Measurements from ENCODE around the gene ZNF148. TPM values are rescaled to one million over a fixed set of nuclear protein-coding genes. Genes with fewer than 3 reads are reported as not detected.
"Not testable (repeated sequence)": the region's sequence is repeated elsewhere in the genome, so short reads cannot be mapped to it uniquely, and the experiment has no call there.

Gene ZNF148
- polyA plus RNA-seq, 4 donors: 4.6 to 24.0 (median 5.6) TPM

DNA sequence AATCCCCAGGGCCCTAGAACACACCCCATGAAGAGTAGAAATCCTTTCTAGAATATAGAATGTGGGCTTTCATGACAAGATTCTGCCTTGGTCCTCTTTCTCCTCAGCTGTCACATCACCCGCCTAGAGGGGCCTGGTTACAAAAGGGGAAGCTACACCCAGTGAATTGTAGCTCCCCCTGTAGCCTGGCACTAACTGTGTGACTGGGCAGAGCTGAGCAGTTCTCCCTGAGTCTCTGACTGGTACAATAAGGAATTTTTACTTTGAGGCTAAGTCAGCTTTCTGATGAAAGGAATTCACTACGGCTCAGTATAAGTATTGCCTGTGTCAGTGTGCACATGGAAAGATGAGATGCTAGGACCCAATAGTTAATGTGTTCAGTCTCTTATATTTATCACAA is 28.7 kb upstream of the ZNF148 start:
- WGBS, 3 donors: 92 to 93% (median 93%) methylated on average over 2 of the region's 2 CpGs
- H3K27ac ChIP-seq (ENCODE audit: low read depth in 1 of 3, low read length in 2 of 3): no peak overlapping the region
- no peak overlapping the region for H3K4me3 ChIP-seq (ENCODE audit: low read depth in 1 of 3, low read length in 3 of 3)
- no peaks in the 10 kb centered on the region for H3K4me1 ChIP-seq (ENCODE audit: control insufficient read depth in 3 of 3, insufficient read depth in 2 of 3, low read depth in 1 of 3, low read length in 2 of 3)
- H3K9me3 ChIP-seq (ENCODE audit: control insufficient read depth in 2 of 2, insufficient read depth in 1 of 2, low read depth in 1 of 2, low read length in 1 of 2): no peaks in the 10 kb centered on the region
- no peaks in the 10 kb centered on the region for H3K36me3 ChIP-seq (ENCODE audit: control insufficient read depth in 3 of 3, insufficient read depth in 2 of 3, low read depth in 1 of 3, low read length in 3 of 3)
- DNase-seq: no peak
- H3K27me3 ChIP-seq (ENCODE audit: control insufficient read depth in 3 of 3, insufficient read depth in 3 of 3, low read length in 3 of 3): no peaks in the 10 kb centered on the region
- FAIRE-seq: no peak

DNA sequence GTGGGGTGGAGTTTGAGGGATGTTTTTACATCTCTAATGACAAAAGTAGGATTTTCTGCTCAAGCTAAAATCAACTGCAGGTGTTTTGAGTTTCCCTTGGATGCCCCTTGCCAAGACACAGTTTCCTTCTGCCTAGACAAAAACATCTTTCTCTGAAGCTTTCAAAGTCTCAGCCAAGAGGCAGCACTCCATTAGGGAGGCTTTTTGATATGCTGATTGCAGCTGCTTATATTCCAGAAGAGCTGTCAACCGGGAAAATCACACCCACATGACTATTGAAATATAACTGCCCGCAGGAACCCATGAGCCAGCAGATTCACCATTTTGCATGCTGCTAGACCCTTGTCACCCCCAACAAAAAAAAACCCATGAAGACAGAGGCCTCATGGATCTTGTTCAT is 27.5 kb upstream of the ZNF148 start:
- Histone ChIP-seq H3K9me3 (ENCODE audit: control insufficient read depth in 2 of 2, insufficient read depth in 1 of 2, low read depth in 1 of 2, low read length in 1 of 2) (no peaks in the 10 kb centered on the region), H3K4me1 (ENCODE audit: control insufficient read depth in 3 of 3, insufficient read depth in 2 of 3, low read depth in 1 of 3, low read length in 2 of 3) (no peaks in the 10 kb centered on the region)

GRCh38 chr3:125401402-125401801 is 26.3 kb upstream of the ZNF148 start:
- Histone ChIP-seq H3K4me3 (ENCODE audit: low read depth in 1 of 3, low read length in 3 of 3) (no peak overlapping the region), H3K27me3 (ENCODE audit: control insufficient read depth in 3 of 3, insufficient read depth in 3 of 3, low read length in 3 of 3) (no peaks in the 10 kb centered on the region), H3K9me3 (ENCODE audit: control insufficient read depth in 2 of 2, insufficient read depth in 1 of 2, low read depth in 1 of 2, low read length in 1 of 2) (no peaks in the 10 kb centered on the region), H3K27ac (ENCODE audit: low read depth in 1 of 3, low read length in 2 of 3) (no peak overlapping the region), H3K4me1 (ENCODE audit: control insufficient read depth in 3 of 3, insufficient read depth in 2 of 3, low read depth in 1 of 3, low read length in 2 of 3) (no peaks in the 10 kb centered on the region), H3K36me3 (ENCODE audit: control insufficient read depth in 3 of 3, insufficient read depth in 2 of 3, low read depth in 1 of 3, low read length in 3 of 3) (no peaks in the 10 kb centered on the region)
- no peak for FAIRE-seq
- WGBS, 3 donors: 72 to 88% (median 74%) methylated on average over 1 of the region's 1 CpG
- no peak for DNase-seq

More for the DNA sequence above, 27.5 kb upstream of the ZNF148 start:
- Histone ChIP-seq H3K27me3 (ENCODE audit: control insufficient read depth in 3 of 3, insufficient read depth in 3 of 3, low read length in 3 of 3) (no peaks in the 10 kb centered on the region), H3K27ac (ENCODE audit: low read depth in 1 of 3, low read length in 2 of 3) (no peak overlapping the region), H3K4me3 (ENCODE audit: low read depth in 1 of 3, low read length in 3 of 3) (no peak overlapping the region), H3K36me3 (ENCODE audit: control insufficient read depth in 3 of 3, insufficient read depth in 2 of 3, low read depth in 1 of 3, low read length in 3 of 3) (no peaks in the 10 kb centered on the region)
- WGBS, 3 donors: 88 to 93% (median 90%) methylated on average over 2 of the region's 2 CpGs
- no peak for FAIRE-seq
- DNase-seq: no peak

GRCh38 chr3:125398952-125399351 is 23.8 kb upstream of the ZNF148 start:
- no peaks in the 10 kb centered on the region for H3K4me1 ChIP-seq (ENCODE audit: control insufficient read depth in 3 of 3, insufficient read depth in 2 of 3, low read depth in 1 of 3, low read length in 2 of 3)
- H3K4me3 ChIP-seq (ENCODE audit: low read depth in 1 of 3, low read length in 3 of 3): no peak overlapping the region
- H3K36me3 ChIP-seq (ENCODE audit: control insufficient read depth in 3 of 3, insufficient read depth in 2 of 3, low read depth in 1 of 3, low read length in 3 of 3): no peaks in the 10 kb centered on the region
- FAIRE-seq (no peak), DNase-seq (peak in 1 of 2 donors; percentile 34)
- no peaks in the 10 kb centered on the region for H3K9me3 ChIP-seq (ENCODE audit: control insufficient read depth in 2 of 2, insufficient read depth in 1 of 2, low read depth in 1 of 2, low read length in 1 of 2)
- no peaks in the 10 kb centered on the region for H3K27me3 ChIP-seq (ENCODE audit: control insufficient read depth in 3 of 3, insufficient read depth in 3 of 3, low read length in 3 of 3)
- H3K27ac ChIP-seq (ENCODE audit: low read depth in 1 of 3, low read length in 2 of 3): no peak overlapping the region
- 26 to 42% (median 38%) methylated on average over 1 of the region's 1 CpG for WGBS, 3 donors

DNA sequence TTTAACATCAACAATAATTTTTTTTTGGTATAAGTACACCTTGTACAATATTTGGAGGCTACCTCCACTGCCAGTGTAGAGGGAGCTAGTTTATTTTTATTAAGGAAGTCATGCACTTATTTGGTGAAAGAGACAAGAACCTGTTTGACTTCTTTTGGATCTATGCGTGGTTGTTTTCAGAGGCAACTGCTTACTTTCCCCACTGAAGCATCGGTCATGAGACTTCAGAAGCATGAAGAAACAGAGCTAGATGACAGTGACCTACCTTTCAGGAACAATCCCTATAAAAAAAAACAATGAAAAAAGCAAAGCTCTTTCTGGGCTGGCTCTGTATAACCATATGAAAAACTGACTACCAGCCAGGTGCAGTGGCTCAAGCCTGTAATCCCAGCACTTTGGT is 20.0 kb upstream of the ZNF148 start:
- FAIRE-seq: no peak
- no peaks in the 10 kb centered on the region for H3K9me3 ChIP-seq (ENCODE audit: control insufficient read depth in 2 of 2, insufficient read depth in 1 of 2, low read depth in 1 of 2, low read length in 1 of 2)
- 44 to 58% (median 51%) methylated on average over 2 of the region's 2 CpGs for WGBS, 3 donors
- DNase-seq: no peak
- H3K4me1 ChIP-seq (ENCODE audit: control insufficient read depth in 3 of 3, insufficient read depth in 2 of 3, low read depth in 1 of 3, low read length in 2 of 3): no peaks in the 10 kb centered on the region
- H3K4me3 ChIP-seq (ENCODE audit: low read depth in 1 of 3, low read length in 3 of 3): no peak overlapping the region
- no peaks in the 10 kb centered on the region for H3K27me3 ChIP-seq (ENCODE audit: control insufficient read depth in 3 of 3, insufficient read depth in 3 of 3, low read length in 3 of 3)
- H3K27ac ChIP-seq (ENCODE audit: low read depth in 1 of 3, low read length in 2 of 3): no peak overlapping the region
- no peaks in the 10 kb centered on the region for H3K36me3 ChIP-seq (ENCODE audit: control insufficient read depth in 3 of 3, insufficient read depth in 2 of 3, low read depth in 1 of 3, low read length in 3 of 3)

GRCh38 chr3:125394406-125394805 is 19.3 kb upstream of the ZNF148 start:
- Histone ChIP-seq H3K4me3 (ENCODE audit: low read depth in 1 of 3, low read length in 3 of 3) (no peak overlapping the region), H3K36me3 (ENCODE audit: control insufficient read depth in 3 of 3, insufficient read depth in 2 of 3, low read depth in 1 of 3, low read length in 3 of 3) (no peaks in the 10 kb centered on the region), H3K4me1 (ENCODE audit: control insufficient read depth in 3 of 3, insufficient read depth in 2 of 3, low read depth in 1 of 3, low read length in 2 of 3) (no peaks in the 10 kb centered on the region), H3K27me3 (ENCODE audit: control insufficient read depth in 3 of 3, insufficient read depth in 3 of 3, low read length in 3 of 3) (no peaks in the 10 kb centered on the region), H3K9me3 (ENCODE audit: control insufficient read depth in 2 of 2, insufficient read depth in 1 of 2, low read depth in 1 of 2, low read length in 1 of 2) (no peaks in the 10 kb centered on the region), H3K27ac (ENCODE audit: low read depth in 1 of 3, low read length in 2 of 3) (no peak overlapping the region)
- DNase-seq (no peak), FAIRE-seq (no peak)
- 80 to 88% (median 87%) methylated on average over 3 of the region's 3 CpGs for WGBS, 3 donors

DNA sequence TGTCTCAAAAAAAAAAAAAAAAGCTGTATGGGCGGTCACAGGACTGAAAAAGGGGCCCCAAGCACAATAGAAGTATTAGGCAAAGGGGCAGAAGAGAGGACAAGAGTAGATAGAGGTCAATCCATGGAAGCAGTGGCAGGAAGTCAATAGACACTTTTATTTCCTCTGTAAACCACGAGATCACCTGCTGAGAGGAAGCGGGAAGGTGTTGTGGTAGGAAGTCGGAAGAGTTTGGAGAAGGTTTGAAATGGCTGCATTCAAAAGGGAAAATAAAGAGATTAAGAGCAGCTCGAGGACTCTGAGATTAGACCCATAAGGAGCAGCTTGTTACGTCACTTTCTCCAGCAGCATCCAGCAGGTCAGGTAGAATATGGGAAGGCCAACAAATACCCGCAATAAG is 14.2 kb upstream of the ZNF148 start:
- WGBS, 3 donors: 77 to 91% (median 89%) methylated on average over 7 of the region's 7 CpGs
- H3K27me3 ChIP-seq (ENCODE audit: control insufficient read depth in 3 of 3, insufficient read depth in 3 of 3, low read length in 3 of 3): no peaks in the 10 kb centered on the region
- no peak overlapping the region for H3K27ac ChIP-seq (ENCODE audit: low read depth in 1 of 3, low read length in 2 of 3)
- DNase-seq: no peak
- no peak for FAIRE-seq
- no peaks in the 10 kb centered on the region for H3K9me3 ChIP-seq (ENCODE audit: control insufficient read depth in 2 of 2, insufficient read depth in 1 of 2, low read depth in 1 of 2, low read length in 1 of 2)
- H3K36me3 ChIP-seq (ENCODE audit: control insufficient read depth in 3 of 3, insufficient read depth in 2 of 3, low read depth in 1 of 3, low read length in 3 of 3): no peaks in the 10 kb centered on the region
- no peaks in the 10 kb centered on the region for H3K4me1 ChIP-seq (ENCODE audit: control insufficient read depth in 3 of 3, insufficient read depth in 2 of 3, low read depth in 1 of 3, low read length in 2 of 3)
- no peak overlapping the region for H3K4me3 ChIP-seq (ENCODE audit: low read depth in 1 of 3, low read length in 3 of 3)

DNA sequence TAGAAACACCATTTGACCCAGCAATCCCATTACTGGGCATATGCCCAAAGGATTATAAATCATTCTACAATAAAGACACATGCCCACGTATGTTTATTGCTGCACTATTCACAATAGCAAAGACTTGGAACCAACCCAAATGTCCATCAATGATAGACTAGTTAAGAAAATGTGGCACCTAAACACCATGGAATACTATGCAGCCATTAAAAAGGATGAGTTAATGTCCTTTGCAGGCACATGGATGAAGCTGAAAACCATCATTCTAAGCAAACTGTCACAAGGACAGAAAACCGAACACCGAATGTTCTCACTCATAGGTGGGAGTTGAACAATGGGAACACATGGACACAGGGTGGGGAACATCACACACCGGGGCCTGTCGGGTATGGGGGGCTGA is 13.2 kb upstream of the ZNF148 start:
- DNase-seq; H3K4me3 ChIP-seq (ENCODE audit: low read depth in 1 of 3, low read length in 3 of 3); H3K9me3 ChIP-seq (ENCODE audit: control insufficient read depth in 2 of 2, insufficient read depth in 1 of 2, low read depth in 1 of 2, low read length in 1 of 2); H3K36me3 ChIP-seq (ENCODE audit: control insufficient read depth in 3 of 3, insufficient read depth in 2 of 3, low read depth in 1 of 3, low read length in 3 of 3); H3K27me3 ChIP-seq (ENCODE audit: control insufficient read depth in 3 of 3, insufficient read depth in 3 of 3, low read length in 3 of 3); FAIRE-seq; H3K27ac ChIP-seq (ENCODE audit: low read depth in 1 of 3, low read length in 2 of 3); H3K4me1 ChIP-seq (ENCODE audit: control insufficient read depth in 3 of 3, insufficient read depth in 2 of 3, low read depth in 1 of 3, low read length in 2 of 3): not testable (repeated sequence)
- WGBS, 3 donors: 80 to 83% (median 81%) methylated on average over 5 of the region's 5 CpGs

DNA sequence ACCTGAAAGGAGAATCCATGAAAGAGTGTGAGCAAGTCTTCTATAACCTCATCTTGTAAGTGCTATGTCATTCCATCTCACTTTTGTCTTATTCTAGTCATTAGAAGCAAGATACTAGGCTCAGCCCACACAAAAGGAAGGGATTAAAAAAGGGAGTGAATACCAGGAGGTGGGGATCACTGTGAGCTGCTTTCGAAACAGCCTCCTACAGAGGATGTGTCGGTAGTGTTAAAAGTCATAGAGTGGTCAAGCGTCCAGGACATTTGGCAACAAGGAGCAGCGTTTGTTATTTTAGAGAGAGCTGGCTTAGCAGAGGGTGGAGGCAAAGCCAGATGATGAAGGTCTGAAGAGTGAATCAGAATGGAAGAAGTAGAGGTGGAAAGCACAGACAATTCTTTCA is 11.7 kb upstream of the ZNF148 start:
- DNase-seq (no peak), FAIRE-seq (no peak)
- no peaks in the 10 kb centered on the region for H3K4me1 ChIP-seq (ENCODE audit: control insufficient read depth in 3 of 3, insufficient read depth in 2 of 3, low read depth in 1 of 3, low read length in 2 of 3)
- WGBS, 3 donors: 90 to 98% (median 92%) methylated on average over 4 of the region's 4 CpGs
- H3K9me3 ChIP-seq (ENCODE audit: control insufficient read depth in 2 of 2, insufficient read depth in 1 of 2, low read depth in 1 of 2, low read length in 1 of 2): no peaks in the 10 kb centered on the region
- no peak overlapping the region for H3K4me3 ChIP-seq (ENCODE audit: low read depth in 1 of 3, low read length in 3 of 3)
- H3K36me3 ChIP-seq (ENCODE audit: control insufficient read depth in 3 of 3, insufficient read depth in 2 of 3, low read depth in 1 of 3, low read length in 3 of 3): no peaks in the 10 kb centered on the region
- no peak overlapping the region for H3K27ac ChIP-seq (ENCODE audit: low read depth in 1 of 3, low read length in 2 of 3)
- peaks cover 0 to 4% (median 0%) of the 10 kb centered on the region in 3 donors for H3K27me3 ChIP-seq (ENCODE audit: control insufficient read depth in 3 of 3, insufficient read depth in 3 of 3, low read length in 3 of 3)

Data from small intestine (tissue), 7 donors.